ENCODE results near the gene JAG1. TPM values are rescaled to one million over a fixed set of nuclear protein-coding genes. Genes with fewer than 3 reads are reported as not detected.

The JAG1 gene
- total RNA-seq, 4 donors from 2014 or later, result 133 to 367 (median 191) TPM

DNA sequence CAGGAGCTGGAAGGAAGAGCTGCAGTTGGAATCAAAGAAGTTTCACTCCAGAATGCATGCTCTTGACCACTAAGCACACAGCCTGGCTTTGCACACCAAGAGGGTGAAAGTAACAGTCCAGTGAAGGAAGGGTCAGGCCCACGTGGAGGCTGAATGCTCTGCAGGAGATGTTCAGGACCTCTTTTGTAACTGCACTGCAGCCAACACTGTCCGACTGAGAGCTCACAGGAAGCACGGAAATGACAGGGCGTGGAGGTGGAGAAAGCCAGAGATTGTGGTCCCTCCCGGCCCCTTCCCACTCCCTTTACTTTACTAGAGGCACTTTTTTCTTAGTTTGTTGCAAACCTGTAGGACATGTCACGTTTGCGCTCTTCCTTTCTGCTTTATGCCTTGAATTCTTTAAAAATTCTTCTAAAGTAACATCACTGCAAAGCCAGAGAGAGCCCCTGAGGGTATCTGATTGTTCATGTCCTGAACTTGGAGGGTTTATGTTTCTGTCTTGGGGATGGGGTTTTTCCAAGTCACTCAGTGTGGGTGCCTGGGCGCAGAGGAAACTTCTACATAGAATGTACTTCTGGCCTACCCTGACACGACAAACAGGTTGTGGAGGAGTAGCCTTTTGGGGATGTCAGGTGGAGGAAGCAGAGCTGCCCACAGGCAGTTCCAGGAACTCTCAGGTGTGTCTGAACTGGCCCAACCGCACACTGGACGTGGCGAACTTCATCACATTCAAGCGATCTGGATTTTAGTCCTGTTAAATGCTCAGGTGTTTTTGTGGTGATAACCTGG, 40.9 kb downstream of the JAG1 start:
- Histone ChIP-seq H3K27me3 (no peaks in the 10 kb centered on the region), H3K4me1 (peaks cover 95% of the 10 kb centered on the region), H3K4me3 (no peak overlapping the region), H3K27ac (peak overlapping the region; percentile 68), H3K9me3 (no peaks in the 10 kb centered on the region), H3K36me3 (no peaks in the 10 kb centered on the region)
- no peak for DNase-seq (ENCODE audit: low spot score in 2 of 2)
- WGBS, result 65% methylated on average over 12 of the region's 13 CpGs
- TF ChIP-seq POLR2AphosphoS5 (IDR thresholded peaks at IDR 0.05), result no peak
- no peak for TF ChIP-seq POLR2A (IDR thresholded peaks at IDR 0.05)
- TF ChIP-seq EP300 (IDR thresholded peaks at IDR 0.05), result no peak
- TF ChIP-seq, protein P1, sequence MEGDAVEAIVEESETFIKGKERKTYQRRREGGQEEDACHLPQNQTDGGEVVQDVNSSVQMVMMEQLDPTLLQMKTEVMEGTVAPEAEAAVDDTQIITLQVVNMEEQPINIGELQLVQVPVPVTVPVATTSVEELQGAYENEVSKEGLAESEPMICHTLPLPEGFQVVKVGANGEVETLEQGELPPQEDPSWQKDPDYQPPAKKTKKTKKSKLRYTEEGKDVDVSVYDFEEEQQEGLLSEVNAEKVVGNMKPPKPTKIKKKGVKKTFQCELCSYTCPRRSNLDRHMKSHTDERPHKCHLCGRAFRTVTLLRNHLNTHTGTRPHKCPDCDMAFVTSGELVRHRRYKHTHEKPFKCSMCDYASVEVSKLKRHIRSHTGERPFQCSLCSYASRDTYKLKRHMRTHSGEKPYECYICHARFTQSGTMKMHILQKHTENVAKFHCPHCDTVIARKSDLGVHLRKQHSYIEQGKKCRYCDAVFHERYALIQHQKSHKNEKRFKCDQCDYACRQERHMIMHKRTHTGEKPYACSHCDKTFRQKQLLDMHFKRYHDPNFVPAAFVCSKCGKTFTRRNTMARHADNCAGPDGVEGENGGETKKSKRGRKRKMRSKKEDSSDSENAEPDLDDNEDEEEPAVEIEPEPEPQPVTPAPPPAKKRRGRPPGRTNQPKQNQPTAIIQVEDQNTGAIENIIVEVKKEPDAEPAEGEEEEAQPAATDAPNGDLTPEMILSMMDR (IDR thresholded peaks at IDR 0.05), result no peak

GRCh38 chr20:10631126-10631525, 42.7 kb downstream of the JAG1 start:
- H3K4me3 ChIP-seq, result no peak overlapping the region
- WGBS, result 89% methylated on average over 4 of the region's 4 CpGs
- TF ChIP-seq, protein P1 (IDR thresholded peaks at IDR 0.05), result no peak
- no peak for TF ChIP-seq POLR2AphosphoS5 (IDR thresholded peaks at IDR 0.05)
- no peak for TF ChIP-seq POLR2A (IDR thresholded peaks at IDR 0.05)
- TF ChIP-seq EP300 (IDR thresholded peaks at IDR 0.05), result no peak
- no peak for DNase-seq (ENCODE audit: low spot score in 2 of 2)
- no peaks in the 10 kb centered on the region for H3K9me3 ChIP-seq
- no peak overlapping the region for H3K27ac ChIP-seq
- no peaks in the 10 kb centered on the region for H3K36me3 ChIP-seq
- peaks cover 95% of the 10 kb centered on the region for H3K4me1 ChIP-seq
- no peaks in the 10 kb centered on the region for H3K27me3 ChIP-seq

DNA sequence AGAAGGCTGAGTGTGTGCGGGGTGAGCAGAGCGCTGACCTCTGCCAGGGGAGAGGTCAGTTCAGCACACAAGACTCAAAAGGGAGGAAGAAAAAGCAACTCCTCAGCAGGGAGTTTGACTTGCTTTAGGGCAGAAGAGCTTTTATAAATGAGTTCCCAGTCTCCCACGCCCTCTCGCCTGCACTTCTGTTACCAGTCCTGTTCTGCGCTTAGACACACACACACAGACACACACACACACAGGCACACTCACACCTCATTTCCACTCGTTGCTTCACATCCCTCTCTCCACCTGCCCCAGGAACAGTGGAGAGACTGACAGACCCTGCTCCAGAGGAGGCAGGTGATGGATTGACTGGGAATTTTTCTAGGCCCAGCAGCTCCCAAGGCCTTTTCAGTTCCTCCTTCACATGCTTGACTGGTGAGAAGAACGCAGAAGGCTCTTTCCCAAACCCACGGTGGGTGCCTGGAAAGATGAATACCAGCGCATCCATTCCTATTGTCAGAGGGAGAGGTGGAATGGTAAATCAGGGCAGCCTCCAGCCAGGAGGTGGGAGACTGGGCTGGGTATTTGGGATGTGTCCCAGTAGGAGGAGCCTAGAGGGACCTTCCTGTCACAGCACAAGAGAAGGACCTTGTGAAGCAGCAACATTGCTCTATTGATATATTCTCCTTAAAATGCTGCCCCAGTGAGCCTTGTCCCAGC, 43.7 kb downstream of the JAG1 start:
- Histone ChIP-seq H3K4me3 (no peak overlapping the region), H3K36me3 (no peaks in the 10 kb centered on the region), H3K4me1 (peaks cover 89% of the 10 kb centered on the region), H3K27ac (peak overlapping the region; percentile 42), H3K27me3 (no peaks in the 10 kb centered on the region), H3K9me3 (no peaks in the 10 kb centered on the region)
- no peak for DNase-seq (ENCODE audit: low spot score in 2 of 2)
- TF ChIP-seq EP300 (IDR thresholded peaks at IDR 0.05) (no peak), POLR2A (IDR thresholded peaks at IDR 0.05) (no peak), POLR2AphosphoS5 (IDR thresholded peaks at IDR 0.05) (no peak)
- TF ChIP-seq, protein P1 (IDR thresholded peaks at IDR 0.05), result no peak
- WGBS, result 56% methylated on average over 9 of the region's 9 CpGs

DNA sequence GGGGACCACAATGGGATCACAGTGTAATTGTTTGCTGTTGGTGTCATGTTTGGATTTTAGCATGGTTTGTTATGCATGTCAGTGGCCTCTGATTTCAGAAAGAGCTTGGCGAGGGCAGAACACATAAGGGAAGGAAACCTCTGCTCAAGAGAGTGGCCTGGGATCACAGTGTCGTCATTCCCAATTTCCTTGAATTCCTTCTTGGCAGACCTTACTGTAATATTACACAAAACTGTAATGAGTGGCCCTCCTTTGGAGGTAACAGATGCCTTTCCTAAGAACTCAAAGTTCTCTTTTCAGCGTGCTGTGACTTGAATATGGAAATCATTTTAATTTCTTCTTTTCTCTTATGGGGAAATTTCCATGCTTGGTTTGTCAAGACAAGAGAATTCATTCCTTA, 46.9 kb downstream of the JAG1 start:
- Histone ChIP-seq H3K4me1 (peaks cover 76% of the 10 kb centered on the region), H3K4me3 (no peak overlapping the region), H3K36me3 (no peaks in the 10 kb centered on the region), H3K27me3 (no peaks in the 10 kb centered on the region), H3K27ac (peak overlapping the region; percentile 46), H3K9me3 (no peaks in the 10 kb centered on the region)
- TF ChIP-seq, protein P1 (IDR thresholded peaks at IDR 0.05), result no peak
- TF ChIP-seq EP300 (IDR thresholded peaks at IDR 0.05) (no peak), POLR2AphosphoS5 (IDR thresholded peaks at IDR 0.05) (peak in 1 of 3 donors; percentile 27), POLR2A (IDR thresholded peaks at IDR 0.05) (no peak)
- DNase-seq (ENCODE audit: low spot score in 2 of 2), result no peak
- WGBS, result 43% methylated on average over 3 of the region's 3 CpGs

DNA sequence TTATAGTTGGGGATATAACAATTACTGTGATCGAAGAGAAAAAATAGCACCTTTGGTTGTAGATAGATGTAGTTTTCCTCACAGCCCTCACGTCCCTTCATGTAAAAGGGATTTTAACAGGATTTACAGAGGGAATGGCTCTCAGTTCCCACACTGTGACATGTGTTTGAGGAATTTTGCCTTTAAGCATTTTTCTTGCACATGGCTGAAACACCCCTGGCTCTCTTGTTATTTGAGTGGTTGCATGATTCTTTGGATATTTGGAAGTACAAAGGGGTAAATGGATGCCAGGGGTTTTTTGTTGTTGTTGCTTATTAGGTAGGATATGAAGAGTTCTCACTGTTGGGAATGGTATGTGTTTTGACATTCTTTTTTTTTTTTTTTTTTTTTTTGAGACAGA, 48.2 kb downstream of the JAG1 start:
- DNase-seq (ENCODE audit: low spot score in 2 of 2), result no peak
- WGBS, result 80% methylated on average over 2 of the region's 2 CpGs
- peaks cover 73% of the 10 kb centered on the region for H3K4me1 ChIP-seq

More for the DNA sequence above, 48.2 kb downstream of the JAG1 start:
- Histone ChIP-seq H3K27ac (peak overlapping the region; percentile 22), H3K27me3 (no peaks in the 10 kb centered on the region), H3K36me3 (no peaks in the 10 kb centered on the region), H3K4me3 (no peak overlapping the region), H3K9me3 (no peaks in the 10 kb centered on the region)
- TF ChIP-seq, protein P1 (IDR thresholded peaks at IDR 0.05), result no peak
- no peak for TF ChIP-seq POLR2AphosphoS5 (IDR thresholded peaks at IDR 0.05)
- TF ChIP-seq EP300 (IDR thresholded peaks at IDR 0.05), result no peak
- no peak for TF ChIP-seq POLR2A (IDR thresholded peaks at IDR 0.05)

Data from suprapubic skin (tissue), 4 donors.